HepG2 (cell line): ENCODE results near the gene FLAD1. TPM values are rescaled to one million over a fixed set of nuclear protein-coding genes. Genes with fewer than 3 reads are reported as not detected.

ENCODE experiments used
- BHLHE40 ChIP-seq: IDR thresholded peaks from 2 replicates; pipeline ENCODE4 v1.6.1; 2011; ENCODE audit warnings: low read length, improper control_type of control experiment
- FIP1L1 ChIP-seq: fragments of 200-400 bp; formaldehyde crosslinking; IDR thresholded peaks from 2 replicates; pipeline ENCODE4 v1.6.1; 2018; ENCODE audit warnings: low read depth, mild to moderate bottlenecking, low read length, moderate library complexity, borderline replicate concordance; ENCODE audit not compliant: insufficient read depth
- GRHL1 ChIP-seq: sonication (generic); formaldehyde crosslinking; conservative IDR thresholded peaks from 2 replicates; pipeline ENCODE4 v1.8.0; 2022; ENCODE audit warnings: missing genetic modification reagents
- HNRNPLL ChIP-seq: fragments of 200-400 bp; formaldehyde crosslinking; IDR thresholded peaks from 2 replicates; pipeline ENCODE4 v1.6.1; 2017; ENCODE audit warnings: mild to moderate bottlenecking, low read depth, low read length; ENCODE audit not compliant: poor library complexity, severe bottlenecking
- HOXA3 ChIP-seq: sonication (generic); formaldehyde crosslinking; IDR thresholded peaks from 2 replicates; pipeline ENCODE4 v1.5.0; 2020; ENCODE audit warnings: missing genetic modification reagents
- KDM1A ChIP-seq: IDR thresholded peaks from 2 replicates; pipeline ENCODE4 v1.6.1; 2016; ENCODE audit warnings: missing compliant biosample characterization
- NBN ChIP-seq: fragments of 450-650 bp; conservative IDR thresholded peaks from 2 replicates; pipeline ENCODE4 v1.6.1; 2017
- NFE2L2 ChIP-seq: fragments of 150-350 bp; IDR thresholded peaks from 2 replicates; pipeline ENCODE4 v1.6.1; 2014; ENCODE audit warnings: low read length
- NFKB2 ChIP-seq: sonication (generic); formaldehyde crosslinking; IDR thresholded peaks from 2 replicates; pipeline ENCODE4 v1.4.0; 2020; ENCODE audit warnings: missing genetic modification reagents, borderline replicate concordance
- PITX1 ChIP-seq: sonication (generic); formaldehyde crosslinking; IDR thresholded peaks from 2 replicates; pipeline ENCODE4 v1.5.1; 2020; ENCODE audit warnings: mild to moderate bottlenecking, missing genetic modification reagents
- RXRA ChIP-seq: sonication (generic); formaldehyde crosslinking; IDR thresholded peaks from 2 replicates; pipeline ENCODE4 v1.5.1; 2020; ENCODE audit warnings: missing genetic modification reagents
- TCF7 ChIP-seq: sonication (generic); IDR thresholded peaks from 2 replicates; pipeline ENCODE4 v1.6.1; 2016; ENCODE audit warnings: antibody characterized with exemption, low read depth
- TFDP1 ChIP-seq: IDR thresholded peaks from 2 replicates; pipeline ENCODE4 v1.6.1; 2016; ENCODE audit warnings: missing compliant biosample characterization, missing genetic modification reagents, borderline replicate concordance
- TOPORS ChIP-seq: sonication (generic); formaldehyde crosslinking; IDR thresholded peaks from 2 replicates; pipeline ENCODE4 v1.8.0; 2023; ENCODE audit warnings: mild to moderate bottlenecking, missing genetic modification reagents
- ZNF260 ChIP-seq: sonication (generic); formaldehyde crosslinking; IDR thresholded peaks from 2 replicates; pipeline ENCODE4 v1.4.0; 2020; ENCODE audit warnings: missing genetic modification reagents, low read depth, mild to moderate bottlenecking, borderline replicate concordance
- ZNF263 ChIP-seq: sonication (generic); formaldehyde crosslinking; IDR thresholded peaks from 2 replicates; pipeline ENCODE4 v1.4.0; 2020; ENCODE audit warnings: missing genetic modification reagents
- ZNF281 ChIP-seq: sonication (generic); formaldehyde crosslinking; IDR thresholded peaks from 2 replicates; pipeline ENCODE4 v1.4.0; 2020; ENCODE audit warnings: missing genetic modification reagents, borderline replicate concordance
- ZNF563 ChIP-seq: sonication (generic); formaldehyde crosslinking; IDR thresholded peaks from 2 replicates; pipeline ENCODE4 v1.8.0; 2022; ENCODE audit warnings: mild to moderate bottlenecking, moderate library complexity, missing genetic modification reagents
- ZNF567 ChIP-seq: sonication (generic); formaldehyde crosslinking; IDR thresholded peaks from 2 replicates; pipeline ENCODE4 v1.8.1; 2023; ENCODE audit warnings: mild to moderate bottlenecking, missing genetic modification reagents, borderline replicate concordance
- ZNF687 ChIP-seq: sonication (generic); formaldehyde crosslinking; IDR thresholded peaks from 2 replicates; pipeline ENCODE4 v1.5.1; 2020; ENCODE audit warnings: mild to moderate bottlenecking, missing genetic modification reagents, moderate library complexity
- polyA plus RNA-seq, 8 experiments: library from polyadenylated mRNA; depleted of rRNA in 3 of 8; stranded (reverse) in 7 of 8; unstranded in 1 of 8; fragments of >200 nt; fragmentation: Illumina TruSeq in 4 of 8; extraction: Trizol in 4 of 8; gene quantifications; 2 replicates each; pipeline versions ENCODE4 v1.2.1 to v1.2.3, GENCODE V29; 2011 to 2016; ENCODE audit warnings: low read depth in 4 of 8, missing spikeins in 1 of 8, mixed read lengths in 1 of 8; ENCODE audit not compliant: insufficient read depth in 1 of 8
- total RNA-seq, 5 experiments: library from RNA; depleted of rRNA; stranded (reverse); fragments of >200 nt; fragmentation: Illumina TruSeq; extraction: Trizol; gene quantifications; 2 replicates each; pipeline ENCODE4 v1.2.3, GENCODE V29; 2016; ENCODE audit warnings: low read depth in 1 of 5

FLAD1 gene
- total and polyA plus RNA-seq, 2 of the 13 experiments (the other 11 are each of a cell fraction or from before 2014, with no cell fraction given): 25.9 to 32.8 TPM

- TF ChIP-seq ZNF687 (CRISPR knock-in tag): peak; percentile 81
- no peak for TF ChIP-seq NFE2L2
- 0 out of 2 replicates have a peak, but pooled peaks have one; percentile 70 for TF ChIP-seq NFKB2 (CRISPR knock-in tag)
- no peak for TF ChIP-seq NBN
- TF ChIP-seq HOXA3 (CRISPR knock-in tag): peak; percentile 77; the same call in 1 of the 2 replicates
- TF ChIP-seq ZNF260: no peak
- no peak for TF ChIP-seq ZNF567
- TF ChIP-seq FIP1L1: 0 out of 2 replicates have a peak, but pooled peaks have one; percentile 37
- peak; percentile 72 for TF ChIP-seq HNRNPLL
- TF ChIP-seq PITX1 (CRISPR knock-in tag): peak; percentile 57; the same call in 1 of the 2 replicates
- TF ChIP-seq GRHL1 (CRISPR knock-in tag): no peak
- TF ChIP-seq RXRA (CRISPR knock-in tag): peak; percentile 100
- TF ChIP-seq BHLHE40: 0 out of 2 replicates have a peak, but pooled peaks have one; percentile 3
- no peak; the same call in 1 of the 2 replicates for TF ChIP-seq ZNF263 (CRISPR knock-in tag)
- peak; percentile 75 for TF ChIP-seq ZNF281 (CRISPR knock-in tag)
- TF ChIP-seq ZNF563 (CRISPR knock-in tag): no peak; the same call in 1 of the 2 replicates
- TF ChIP-seq TOPORS: peak; percentile 30; the same call in 1 of the 2 replicates
- peak; percentile 32; the same call in 1 of the 2 replicates for TF ChIP-seq TCF7
- peak; percentile 8; the same call in 1 of the 2 replicates for TF ChIP-seq KDM1A
- peak; percentile 27; the same call in 1 of the 2 replicates for TF ChIP-seq TFDP1 (CRISPR knock-in tag)
Measured at GRCh38 chr1:155000726-155001424, 17.7 kb downstream of the FLAD1 start (continued).
